Endometrium (tissue), 2 donors: ENCODE results near the gene CCDC6.
"Not testable (repeated sequence)": the region's sequence is repeated elsewhere in the genome, so short reads cannot be mapped to it uniquely, and the experiment has no call there.

Experiments
- FAIRE-seq: peaks from 2 replicates; lab custom pipeline; 2012; peaks lifted over from hg19 to GRCh38; lab: Jason Lieb, UNC
- donor health status: control.
- donor health status: control.

CCDC6 gene

DNA sequence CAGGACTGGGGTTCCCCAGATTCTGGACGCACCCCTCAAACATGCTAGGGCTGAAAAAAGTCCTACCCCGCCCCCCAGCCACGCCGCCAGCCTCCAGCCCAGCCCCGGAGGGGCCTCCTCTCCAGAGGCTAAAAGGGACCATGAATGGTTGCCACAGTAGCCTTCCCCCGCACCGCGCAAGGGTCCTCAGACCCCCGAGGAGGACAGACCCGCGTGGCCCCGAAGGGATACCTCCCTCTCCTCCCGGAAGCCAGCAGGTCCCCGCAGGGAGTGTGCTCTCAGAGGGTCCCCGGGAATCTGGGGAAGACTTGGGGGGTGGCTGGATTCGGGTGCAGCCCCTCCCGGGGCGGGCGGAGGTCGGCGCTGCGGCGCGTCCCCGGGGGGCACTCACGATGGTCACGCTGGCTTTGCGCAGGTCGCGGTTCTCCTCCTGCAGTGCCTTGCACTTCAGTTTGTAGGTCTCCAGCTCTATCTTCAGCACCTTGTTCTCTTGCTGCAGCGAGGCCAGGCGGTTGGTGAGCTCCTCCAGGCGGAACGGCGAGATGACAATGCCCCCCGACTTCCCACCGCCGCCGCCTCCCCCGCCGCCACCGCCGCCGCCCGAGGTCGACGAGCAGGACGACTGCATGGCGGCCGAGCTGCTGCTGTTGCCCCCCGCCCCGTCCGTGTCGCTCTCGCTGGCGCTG is 482 bp downstream of the CCDC6 start:
- FAIRE-seq = no peak

DNA sequence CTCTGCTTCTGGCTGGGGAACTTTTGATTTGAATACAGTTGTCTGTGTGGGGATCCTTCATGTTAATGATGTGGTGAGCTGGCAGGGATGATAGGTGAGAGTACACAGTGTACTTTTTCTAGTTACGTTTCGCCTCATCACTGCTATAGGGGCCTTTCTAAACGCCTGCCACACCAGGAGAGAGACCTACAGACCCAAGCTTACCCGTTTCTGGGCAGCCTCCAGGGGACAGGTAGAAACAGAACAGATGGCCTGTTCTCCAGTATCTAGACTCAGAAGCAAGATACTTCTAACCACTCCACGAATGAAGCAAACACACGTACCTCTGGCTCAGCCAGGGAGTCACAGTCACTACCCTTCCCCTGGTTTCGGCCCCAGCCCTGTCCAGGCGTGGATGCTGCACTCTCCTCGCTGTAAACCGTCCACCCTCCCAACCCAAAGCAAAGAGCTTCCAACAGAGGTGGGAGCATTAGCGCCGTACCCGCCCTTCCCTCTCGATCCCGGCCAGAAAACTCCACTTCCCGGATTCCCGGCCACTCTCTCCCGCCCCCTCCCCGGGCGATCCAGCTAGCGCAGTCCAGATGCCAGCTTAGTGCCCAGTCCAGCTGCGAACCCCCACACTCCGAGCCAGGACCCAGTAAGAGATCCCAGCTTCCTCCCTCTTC is 1.2 kb downstream of the CCDC6 start:
- FAIRE-seq = no peak

DNA sequence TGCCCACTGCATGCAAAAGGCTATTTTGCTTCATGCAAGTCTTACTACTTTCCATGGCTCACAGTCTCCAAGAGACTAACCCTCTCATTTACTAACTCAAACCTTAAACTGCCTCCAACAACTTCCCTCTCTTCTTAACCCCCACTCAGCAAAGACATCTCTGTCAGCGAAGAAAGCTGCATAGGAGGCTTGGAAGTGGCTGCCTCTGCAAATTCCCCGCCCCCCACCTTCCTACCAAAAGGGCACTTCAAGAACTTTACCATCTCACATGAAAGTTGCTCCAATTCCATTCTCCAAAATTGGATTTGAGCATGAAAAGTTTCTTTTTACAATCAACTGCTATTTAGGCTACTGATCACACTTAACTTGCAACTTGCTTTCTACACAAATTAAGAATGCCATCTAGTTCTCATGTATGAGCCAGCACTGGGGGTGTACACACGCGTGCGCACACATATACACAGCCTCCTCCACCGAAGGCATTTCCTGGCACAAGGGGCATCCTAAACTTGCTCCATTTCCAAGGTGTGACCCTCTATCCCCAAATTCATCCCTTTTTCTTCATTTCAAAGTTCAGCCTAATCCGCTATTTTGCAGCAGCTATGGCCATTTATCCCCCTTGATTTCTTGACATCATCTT is 1.8 kb downstream of the CCDC6 start:
- no peak for FAIRE-seq

DNA sequence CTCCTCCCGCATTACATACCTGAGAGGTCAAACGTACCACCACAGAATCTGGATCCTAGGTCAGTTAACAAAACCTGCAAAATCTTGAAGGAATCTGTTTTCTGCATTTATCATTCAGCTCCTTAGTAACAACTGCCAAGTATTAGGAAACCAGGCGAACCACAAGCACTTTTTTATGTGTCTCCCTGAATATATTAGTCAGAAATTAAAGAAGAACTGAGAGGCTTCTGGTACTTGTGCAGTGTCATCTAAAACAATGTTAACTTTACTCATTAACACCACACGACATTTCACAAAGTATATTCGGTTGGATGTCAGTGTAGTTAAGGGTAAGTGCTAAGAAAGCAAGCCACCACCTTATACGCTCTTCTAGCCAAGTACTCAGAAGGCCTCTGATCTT is 2.5 kb downstream of the CCDC6 start:
- no peak for FAIRE-seq

DNA sequence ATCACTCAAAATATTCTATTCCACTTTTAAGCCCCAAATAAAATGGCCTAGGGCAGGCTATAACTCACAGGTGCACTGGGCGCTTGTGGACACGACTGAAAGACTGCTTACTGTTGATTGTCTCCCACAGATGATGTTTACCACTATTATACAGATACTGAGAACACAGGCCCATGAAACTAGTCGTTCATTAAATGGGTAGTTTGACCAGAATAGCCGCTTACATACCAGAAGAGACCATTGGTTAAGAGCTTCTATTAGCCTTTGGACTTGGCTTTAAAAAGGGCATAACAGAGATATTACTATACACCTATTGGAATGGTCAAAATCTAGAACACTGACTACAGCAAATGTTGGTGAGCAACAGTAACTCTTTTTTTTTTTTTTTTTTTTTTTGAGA is 4.3 kb downstream of the CCDC6 start:
- no peak for FAIRE-seq

- FAIRE-seq = no peak
Measured at GRCh38 chr10:59901470-59901869, 4.9 kb downstream of the CCDC6 start.

DNA sequence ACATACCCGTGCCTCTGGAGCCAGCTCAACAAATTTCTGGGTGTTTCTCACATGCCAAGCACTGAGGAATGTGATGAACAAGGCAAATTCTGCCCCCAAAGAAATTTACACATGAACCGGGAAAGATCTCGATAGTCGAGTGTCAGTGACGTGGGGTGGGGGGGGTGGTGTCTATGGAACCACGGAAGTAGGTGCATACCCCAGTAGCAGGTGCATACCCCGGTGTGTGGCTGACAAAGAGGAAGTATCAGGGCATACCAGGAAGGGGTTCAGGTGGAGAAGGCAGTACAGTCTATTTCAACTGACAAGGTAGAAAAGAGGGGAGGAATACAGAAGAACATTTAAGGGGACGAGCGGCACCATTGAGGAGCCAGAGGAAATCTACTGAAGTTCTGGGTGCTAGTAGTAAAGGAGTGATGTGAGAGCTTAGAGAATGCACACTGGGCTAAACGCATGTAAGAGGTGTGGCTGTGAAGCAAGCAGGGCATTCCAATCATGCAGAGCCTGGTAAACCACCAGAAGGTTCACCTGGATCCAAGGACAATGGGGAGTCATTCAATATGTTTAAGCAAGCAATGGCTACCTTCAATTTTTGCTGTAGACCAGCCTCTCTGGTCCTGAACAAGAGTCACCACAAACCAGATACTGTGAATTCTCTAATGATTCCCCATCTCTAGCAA is 6.2 kb downstream of the CCDC6 start:
- FAIRE-seq = no peak

DNA sequence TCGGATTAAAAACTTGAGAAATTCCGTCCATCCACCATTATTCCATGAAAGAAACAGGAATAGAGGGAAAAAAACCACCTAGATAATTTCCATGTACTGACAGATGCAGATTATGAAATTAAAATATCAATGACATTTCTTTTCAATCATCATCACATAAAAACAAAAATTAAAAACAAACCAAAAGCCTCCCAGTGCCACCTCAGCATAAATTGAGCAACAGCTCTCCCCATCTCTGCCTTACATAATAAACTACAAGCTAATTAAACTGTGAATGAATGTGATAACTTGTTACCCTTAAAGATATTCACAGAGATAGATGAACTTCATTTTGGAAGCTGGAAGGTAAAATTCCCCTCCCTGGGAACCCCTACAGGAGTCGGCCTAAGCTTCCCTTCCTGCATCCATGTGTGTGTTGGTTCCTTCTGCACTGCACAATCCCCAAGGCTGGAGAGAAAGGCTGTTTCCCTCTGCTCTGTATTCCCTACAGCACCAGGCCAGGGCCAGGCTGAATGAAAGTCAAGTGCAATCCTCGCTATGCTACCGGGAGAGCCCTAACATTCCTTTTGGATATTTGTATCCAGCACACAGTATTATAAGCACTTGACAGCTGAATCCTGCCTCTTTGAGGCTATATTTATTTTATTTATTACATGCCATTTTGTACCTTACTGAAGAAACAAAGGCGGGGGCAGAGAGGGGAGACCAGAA is 8.1 kb downstream of the CCDC6 start:
- no peak for FAIRE-seq

DNA sequence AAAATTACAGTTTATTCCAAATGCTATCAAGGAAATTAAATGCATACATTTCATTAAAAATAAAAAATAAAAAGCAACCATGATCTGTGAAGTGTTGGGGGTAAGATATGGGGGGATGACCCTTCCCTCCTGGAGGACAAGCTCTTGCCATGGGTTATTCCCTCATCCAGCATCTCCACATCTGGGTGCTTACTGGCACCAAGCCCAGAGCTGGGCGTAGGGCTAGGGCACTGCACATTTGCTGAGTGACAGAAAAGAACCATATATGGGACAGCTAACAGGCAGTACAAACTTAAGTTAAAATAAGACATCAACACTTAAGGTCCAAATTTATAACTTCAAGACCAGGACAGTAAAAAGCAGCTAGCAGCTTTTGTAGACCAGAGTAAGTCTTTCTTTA is 10.2 kb downstream of the CCDC6 start:
- no peak for FAIRE-seq

DNA sequence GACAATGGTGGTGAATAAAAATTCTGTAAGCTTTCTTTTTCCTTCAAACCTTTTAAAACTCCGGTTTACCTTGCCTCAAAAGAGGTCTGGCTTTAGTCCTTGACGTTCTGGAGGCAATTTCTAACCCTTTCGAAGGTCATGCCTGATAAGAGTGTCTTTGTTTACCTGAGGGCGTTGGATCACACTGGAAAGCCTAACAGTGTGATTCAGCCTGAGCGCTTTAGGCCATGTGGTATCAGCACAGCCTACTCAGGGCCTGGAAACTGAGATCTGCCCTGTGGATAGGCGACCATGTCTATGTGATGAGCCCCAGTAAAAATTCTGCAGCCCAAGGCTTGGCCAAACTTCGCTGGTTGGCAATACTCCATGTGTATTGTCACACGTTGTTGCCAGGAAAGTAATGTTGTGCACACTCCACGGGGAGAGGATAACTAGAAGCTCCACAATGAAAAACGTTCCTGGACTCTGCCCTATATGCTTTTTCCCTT is 10.7 kb downstream of the CCDC6 start:
- FAIRE-seq = no peak

- FAIRE-seq = no peak
Measured at GRCh38 chr10:59894114-59894513, 12.2 kb downstream of the CCDC6 start.

DNA sequence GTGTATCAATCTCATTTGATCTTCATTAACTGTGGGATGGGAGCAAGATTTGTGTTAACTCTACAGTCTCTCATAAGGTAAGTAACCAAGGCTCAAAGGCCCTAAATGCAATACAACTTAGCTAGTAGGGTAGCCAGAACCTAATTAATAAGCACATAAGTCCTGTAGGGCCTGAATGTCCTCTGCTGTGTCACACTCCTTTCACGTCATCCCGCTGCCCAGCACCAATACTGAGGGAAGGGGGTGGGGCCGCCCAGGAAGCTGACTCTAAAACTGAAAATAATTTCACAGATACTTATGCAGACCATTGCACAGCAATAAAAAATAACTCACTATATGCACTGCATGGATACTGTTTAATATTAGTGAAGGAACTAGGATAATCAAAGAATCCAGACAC is 13.7 kb downstream of the CCDC6 start:
- FAIRE-seq = no peak

DNA sequence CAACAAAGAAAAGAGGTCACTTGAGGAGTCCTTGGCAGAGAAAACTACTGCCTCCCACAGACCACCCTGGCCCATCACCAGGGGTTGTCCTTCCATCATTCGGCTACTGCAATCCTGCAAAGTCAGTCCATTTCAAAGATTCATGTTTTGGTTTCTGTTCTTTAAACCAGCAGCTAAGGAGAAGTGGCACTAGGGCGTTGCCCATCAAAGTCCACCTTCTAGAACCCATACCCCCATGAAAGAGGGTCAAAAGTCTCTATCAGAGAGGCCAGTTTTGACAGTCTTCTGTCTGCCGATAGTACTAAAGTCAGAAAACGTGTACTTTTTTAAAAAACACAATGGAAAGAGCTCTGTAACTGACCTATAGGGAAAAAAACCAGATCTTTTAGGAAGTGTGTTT is 14.4 kb downstream of the CCDC6 start:
- FAIRE-seq = no peak

- FAIRE-seq = no peak
Measured at GRCh38 chr10:59891349-59891748, 15.0 kb downstream of the CCDC6 start.

DNA sequence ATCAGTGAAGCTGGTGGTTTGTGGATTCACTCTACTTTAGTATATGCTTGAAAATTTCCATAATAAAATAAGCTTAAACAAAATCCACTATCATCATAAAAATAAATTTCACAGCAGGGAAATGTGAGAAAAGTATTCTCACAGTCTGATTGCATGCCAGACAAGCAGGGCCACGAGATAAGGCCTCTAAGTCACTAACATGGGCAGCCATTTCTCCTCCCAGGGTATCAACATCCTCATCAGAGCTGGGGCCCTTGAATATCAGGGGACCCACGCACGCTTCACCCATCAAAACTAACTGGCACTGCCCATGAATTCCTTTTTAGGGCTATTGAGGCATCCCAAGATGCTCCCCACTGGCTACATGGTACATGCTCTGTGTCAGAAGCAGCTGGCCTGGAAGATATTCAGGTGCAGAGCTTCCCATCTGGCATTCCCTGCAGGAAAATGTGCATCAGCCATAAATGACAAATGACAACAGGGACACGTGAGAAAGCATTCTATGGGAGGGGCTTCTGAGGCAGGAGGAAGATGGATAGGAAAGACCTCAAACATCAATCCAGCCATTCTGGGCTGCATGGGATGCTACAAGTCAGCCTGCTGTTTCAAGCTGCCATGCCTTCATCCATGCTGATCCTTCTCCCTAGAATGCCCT is 17.4 kb downstream of the CCDC6 start:
- no peak for FAIRE-seq

- FAIRE-seq = no peak
Measured at GRCh38 chr10:59887972-59888640, 18.2 kb downstream of the CCDC6 start.

- no peak for FAIRE-seq
Measured at GRCh38 chr10:59887006-59887405, 19.4 kb downstream of the CCDC6 start.

DNA sequence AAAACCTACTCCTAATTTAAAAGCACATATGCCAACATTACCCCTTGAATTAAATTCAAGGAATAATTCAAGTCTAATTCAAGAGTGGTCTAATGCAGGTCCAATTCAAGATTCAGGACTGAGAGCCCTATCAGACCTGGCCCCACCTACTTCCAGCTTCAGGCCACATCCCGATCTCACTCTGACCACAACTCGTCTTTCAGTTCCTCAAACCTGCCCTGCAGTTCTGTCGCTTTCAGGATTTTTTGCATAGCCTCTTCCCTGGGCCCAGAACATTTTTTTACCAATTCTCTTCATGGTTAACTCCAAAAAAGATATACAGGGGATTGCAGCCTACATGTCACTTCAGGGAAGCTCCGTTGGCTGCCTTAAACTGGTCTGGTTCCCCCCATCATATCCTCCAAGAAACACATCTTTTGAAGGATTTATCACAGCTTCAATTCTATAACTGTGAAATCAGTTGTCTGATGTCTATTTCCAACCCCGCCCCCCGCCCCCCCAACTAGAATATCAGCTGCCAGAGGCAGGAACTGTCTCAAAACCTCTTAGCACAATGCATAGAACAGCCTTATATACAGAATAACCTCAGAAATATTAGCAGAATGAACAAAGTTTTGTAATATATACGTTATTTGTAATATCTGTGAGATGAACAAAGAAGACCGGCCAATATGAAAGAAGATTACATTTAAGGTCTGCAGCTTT is 20.8 kb downstream of the CCDC6 start:
- no peak for FAIRE-seq

GRCh38 chr10:59884893-59885292 is 21.5 kb downstream of the CCDC6 start:
- not testable (repeated sequence) for FAIRE-seq

DNA sequence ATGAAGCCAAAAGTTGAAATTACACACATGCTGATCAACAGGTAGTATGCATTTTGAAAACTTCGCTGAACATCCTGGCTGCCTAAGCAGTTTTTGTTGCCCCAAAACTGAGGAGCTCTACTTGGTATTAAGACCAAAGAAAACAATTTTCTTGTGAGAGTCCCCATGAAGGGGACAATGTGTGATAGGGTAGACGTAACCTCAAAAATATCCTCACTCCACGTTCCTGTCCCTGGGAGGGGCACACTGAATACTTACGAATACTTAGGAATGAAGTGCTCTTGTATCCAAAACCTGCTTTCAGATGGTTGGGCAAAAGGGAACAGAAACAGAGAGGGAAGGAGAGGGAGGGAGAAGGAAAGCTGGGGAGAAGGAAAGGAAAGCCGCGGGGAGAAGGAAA is 24.7 kb downstream of the CCDC6 start:
- no peak for FAIRE-seq
